K562 (cell line): ENCODE data around the gene UNKL. TPM values are rescaled to one million over a fixed set of nuclear protein-coding genes. Genes with fewer than 3 reads are reported as not detected.
A peak's percentile ranks its signal among the peaks of the same experiment; 100 is the strongest.

Experiments used
- BRD4 ChIP-seq: fragments of 200-600 bp; sonication (generic); IDR thresholded peaks from 2 replicates; pipeline ENCODE4 v1.6.1; 2017; ENCODE audit warnings: inconsistent platforms
- CHAMP1 ChIP-seq: fragments of 450-650 bp; IDR thresholded peaks from 2 replicates; pipeline ENCODE4 v1.6.1; 2016; ENCODE audit warnings: mild to moderate bottlenecking
- CHD7 ChIP-seq: fragments of 200-600 bp; sonication (generic); IDR thresholded peaks from one replicate; pipeline ENCODE4 v1.6.1; 2012; ENCODE audit warnings: mild to moderate bottlenecking, low read depth, low read length, inconsistent platforms
- ESRRB ChIP-seq: fragments of 250-450 bp; sonication (Bioruptor Pico); IDR thresholded peaks from 2 replicates; pipeline ENCODE4 v1.5.0; 2020; ENCODE audit warnings: mild to moderate bottlenecking, moderate library complexity, borderline replicate concordance
- MTA2 ChIP-seq: fragments of 450-650 bp; IDR thresholded peaks from 2 replicates; pipeline ENCODE4 v1.6.1; 2016; ENCODE audit warnings: low read depth
- NUFIP1 ChIP-seq: fragments of 450-650 bp; IDR thresholded peaks from 2 replicates; pipeline ENCODE4 v1.6.1; 2018; ENCODE audit not compliant: partially characterized antibody
- PCBP2 ChIP-seq: fragments of 200-400 bp; formaldehyde crosslinking; IDR thresholded peaks from 2 replicates; pipeline ENCODE4 v1.6.1; 2018; ENCODE audit warnings: low read length, low read depth, mild to moderate bottlenecking, moderate library complexity; ENCODE audit not compliant: poor library complexity, severe bottlenecking
- TBP ChIP-seq: optimal IDR thresholded peaks from 2 replicates; pipeline ENCODE3; 2011; ENCODE audit warnings: low read depth, low read length, improper control_type of control experiment
- XRCC3 ChIP-seq: fragments of 450-650 bp; IDR thresholded peaks from 2 replicates; pipeline ENCODE4 v1.6.1; 2017; ENCODE audit warnings: mild to moderate bottlenecking, moderate library complexity
- ZNF449 ChIP-seq: fragments of 250-450 bp; sonication (Bioruptor Pico); IDR thresholded peaks from 2 replicates; pipeline ENCODE4 v1.8.0; 2022; ENCODE audit warnings: moderate library complexity, mild to moderate bottlenecking, inconsistent platforms
- ZNF584 ChIP-seq: fragments of 200-800 bp; sonication (Bioruptor generic); IDR thresholded peaks from 2 replicates; pipeline ENCODE4 v1.6.1; 2016; ENCODE audit warnings: low read depth, mild to moderate bottlenecking, missing genetic modification characterization, missing compliant biosample characterization
- ZNF785 ChIP-seq: fragments of 250-450 bp; sonication (Bioruptor Pico); IDR thresholded peaks from 2 replicates; pipeline ENCODE4 v1.4.0; 2020; ENCODE audit warnings: mild to moderate bottlenecking
- polyA plus RNA-seq, 8 experiments: library from polyadenylated mRNA; depleted of rRNA in 4 of 8; stranded (reverse) in 5 of 8; unstranded in 3 of 8; fragments of >200 nt; fragmentation: Nextera tagmentation in 2 of 8; fragmentation: Illumina TruSeq in 1 of 8; extraction: Ambion mirVana in 2 of 8; extraction: Trizol in 1 of 8; gene quantifications; 2 replicates each; pipeline versions ENCODE4 v1.2.1 to v1.2.3, GENCODE V29; 2011 to 2014; ENCODE audit warnings: inconsistent platforms in 1 of 8, missing spikeins in 1 of 8
- total RNA-seq, 7 experiments: library from RNA; depleted of rRNA in 6 of 7; stranded (reverse); fragments of >200 nt in 6 of 7; fragmentation: Illumina TruSeq in 2 of 7; extraction: Trizol in 2 of 7; gene quantifications; 2 replicates each; pipeline versions ENCODE4 v1.2.1 to v1.2.3, GENCODE V29; 2011 to 2021; ENCODE audit warnings: low replicate concordance in 1 of 7

Gene UNKL
- total and polyA plus RNA-seq, 9 of the 15 experiments (the other 6 are each of a cell fraction or from before 2014, with no cell fraction given), result 0.37 to 30.2 (median 5.1) TPM

- TF ChIP-seq CHD7 (no peak), ZNF785 (no peak), ZNF449 (no peak), BRD4 (peak; percentile 95), XRCC3 (no peak), TBP (peak; percentile 82), MTA2 (no peak), NUFIP1 (no peak), CHAMP1 (no peak), PCBP2 (no peak), ZNF584 (CRISPR knock-in tag) (no peak), ESRRB (CRISPR knock-in tag) (no peak)
Observed at GRCh38 chr16:1379304-1380076, 35.0 kb downstream of the UNKL start (continued).
